ENCODE measurements around the gene GCNT4.

GRCh38 chr5:75009556-75010345, 42.6 kb downstream of the GCNT4 start:
- TF ChIP-seq EP300 (IDR thresholded peaks at IDR 0.05; ENCODE audit: borderline replicate concordance), result no peak
- TF ChIP-seq EGR1 (IDR thresholded peaks at IDR 0.05), result no peak
- no peak for TF ChIP-seq RAD21 (IDR thresholded peaks at IDR 0.05; ENCODE audit: low read depth)
- no peak for TF ChIP-seq TAF1 (IDR thresholded peaks at IDR 0.05; ENCODE audit: low read depth)
- TF ChIP-seq REST (IDR thresholded peaks at IDR 0.05; ENCODE audit: low read depth), result no peak
- no peak for TF ChIP-seq NFIC (IDR thresholded peaks at IDR 0.05)
